ENCODE measurements around the gene C1QTNF8.

The C1QTNF8 gene

DNA sequence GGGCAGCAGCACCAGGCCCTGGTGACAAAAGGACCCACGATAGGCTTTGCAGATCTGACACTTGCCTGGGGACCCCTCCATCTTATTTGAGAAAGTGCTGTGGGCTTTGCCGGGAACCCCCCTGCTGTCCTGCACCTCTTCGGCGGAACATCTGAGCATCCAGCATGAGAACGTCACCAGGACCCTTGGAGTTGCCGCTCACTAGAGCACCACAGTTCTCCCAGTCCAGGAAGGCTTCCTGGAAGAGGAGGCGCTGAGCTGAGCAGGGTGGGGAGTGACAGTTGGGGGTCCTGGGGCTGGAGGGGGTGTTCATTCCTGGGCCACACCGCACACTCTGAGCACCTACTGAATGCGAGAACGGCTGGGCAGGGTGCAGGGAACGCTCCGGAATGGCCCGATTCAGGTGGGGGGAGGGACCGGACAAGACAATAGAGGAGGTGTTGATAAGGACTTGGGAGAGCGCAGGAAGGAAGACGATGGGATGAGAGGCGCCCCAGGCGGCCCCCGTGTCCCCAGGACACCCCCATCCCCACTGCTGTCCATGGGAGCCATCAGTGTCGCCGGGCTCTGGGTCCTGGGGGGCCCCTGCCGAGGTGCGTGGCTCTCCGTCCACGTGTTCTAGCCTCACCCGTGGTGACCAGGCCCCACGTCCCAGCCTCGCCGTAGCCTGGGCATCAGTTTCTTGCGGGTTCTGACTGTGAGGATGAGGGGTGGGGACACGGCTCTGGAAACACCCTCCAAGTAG, 32.1 kb upstream of the C1QTNF8 start:
- no peak for DNase-seq (ENCODE audit: low spot score)

DNA sequence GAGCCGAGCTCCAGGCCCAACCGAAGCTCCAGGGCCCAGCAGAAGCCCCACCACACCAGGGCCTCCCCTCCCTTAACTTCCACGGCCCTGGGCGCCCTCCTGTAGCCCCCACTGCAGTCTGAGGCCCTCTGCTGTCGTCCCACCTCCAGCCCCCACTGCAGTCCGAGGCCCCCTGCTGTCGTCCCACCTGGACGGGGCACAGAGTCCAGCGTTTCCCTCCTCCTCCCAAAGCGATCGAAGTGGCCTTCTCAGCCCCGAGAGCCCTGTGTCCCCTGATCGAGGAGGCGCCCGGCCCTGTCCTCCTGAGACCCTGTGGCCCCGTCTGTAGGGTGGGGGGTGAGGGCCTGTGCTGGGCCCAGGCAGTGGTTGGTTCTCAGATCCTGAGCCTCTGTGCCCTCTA, 31.1 kb upstream of the C1QTNF8 start:
- no peak for DNase-seq (ENCODE audit: low spot score)

DNA sequence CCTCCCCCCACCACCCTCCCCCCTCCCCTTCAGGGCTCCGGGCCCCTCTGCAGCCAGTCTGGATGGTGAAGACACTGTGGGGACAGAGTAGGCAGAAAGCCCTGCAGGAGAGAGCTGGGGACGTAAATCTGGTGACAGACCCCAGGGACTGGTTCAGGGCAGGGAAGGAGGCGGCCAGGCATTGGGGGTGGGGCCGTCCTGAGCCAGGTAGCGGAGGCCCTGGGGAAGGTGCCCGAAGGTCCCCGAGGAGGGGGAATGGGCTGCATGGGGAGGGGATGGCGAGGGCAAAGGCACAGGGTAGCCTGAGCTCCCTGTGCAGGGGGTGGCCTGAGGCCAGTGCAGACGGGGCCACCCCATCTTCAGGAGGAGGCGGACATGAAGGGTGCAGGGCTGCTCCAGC, 30.5 kb upstream of the C1QTNF8 start:
- no peak for DNase-seq (ENCODE audit: low spot score)

DNA sequence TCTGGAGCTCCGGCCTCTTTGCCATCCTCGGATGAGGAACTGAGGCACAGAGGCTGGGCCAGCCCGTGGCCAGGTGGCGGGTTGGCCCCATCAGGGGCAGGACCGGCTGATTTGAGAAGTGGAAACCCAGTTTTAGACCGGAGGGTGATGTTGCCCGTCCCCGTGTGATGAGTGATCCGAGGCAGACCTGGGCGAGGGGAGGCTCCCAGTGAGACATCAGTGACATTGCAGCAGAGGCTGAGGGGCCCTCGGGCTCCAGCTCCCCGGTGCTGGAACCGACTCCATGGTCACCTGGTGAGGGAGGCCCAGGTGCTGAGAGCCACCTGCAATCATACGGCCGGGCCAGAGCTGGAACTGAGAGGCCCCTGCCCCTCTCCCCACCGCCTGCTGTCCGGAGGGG, 30.0 kb upstream of the C1QTNF8 start:
- DNase-seq (ENCODE audit: low spot score): no peak

DNA sequence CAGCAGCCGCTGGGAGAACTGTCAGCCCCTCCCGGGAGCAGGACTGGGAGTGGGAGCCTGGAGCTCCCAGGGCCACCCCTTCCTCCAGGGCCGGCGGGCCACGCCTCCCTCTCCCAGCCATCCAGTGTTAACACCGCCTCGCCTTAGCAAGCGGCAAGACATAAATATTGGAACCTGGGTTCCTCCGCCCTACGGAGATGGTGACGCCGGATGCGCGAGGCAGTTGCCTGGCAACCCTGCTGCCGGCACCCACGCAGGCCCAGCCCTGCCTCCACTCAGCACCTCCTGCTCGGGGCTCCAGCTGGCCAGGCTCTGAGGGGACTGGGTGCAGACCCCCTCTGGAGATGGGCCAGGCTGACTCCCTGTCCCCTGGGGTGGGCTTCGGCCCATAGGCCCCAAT, 29.4 kb upstream of the C1QTNF8 start:
- DNase-seq (ENCODE audit: low spot score): peak; percentile 88

DNA sequence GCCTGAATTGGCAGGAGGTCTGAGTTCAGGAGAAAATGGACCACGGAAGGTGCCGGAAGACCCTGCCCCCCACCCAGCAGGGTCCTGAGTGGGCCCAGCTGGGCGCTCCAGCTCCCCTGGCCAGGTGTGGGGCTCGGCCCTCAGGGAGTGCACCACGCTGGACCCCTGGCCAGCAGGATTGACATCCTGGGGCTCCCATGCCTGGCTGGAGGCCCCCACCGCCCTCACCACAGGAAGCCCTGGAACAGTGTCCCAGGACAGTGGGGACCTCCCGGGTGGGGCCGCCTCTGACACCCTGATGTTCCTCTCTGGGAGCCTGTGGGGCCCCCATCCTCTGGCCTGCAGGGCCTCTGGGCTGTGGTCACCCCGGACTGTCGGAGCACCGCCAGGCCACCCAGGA, 28.8 kb upstream of the C1QTNF8 start:
- no peak for DNase-seq (ENCODE audit: low spot score)

DNA sequence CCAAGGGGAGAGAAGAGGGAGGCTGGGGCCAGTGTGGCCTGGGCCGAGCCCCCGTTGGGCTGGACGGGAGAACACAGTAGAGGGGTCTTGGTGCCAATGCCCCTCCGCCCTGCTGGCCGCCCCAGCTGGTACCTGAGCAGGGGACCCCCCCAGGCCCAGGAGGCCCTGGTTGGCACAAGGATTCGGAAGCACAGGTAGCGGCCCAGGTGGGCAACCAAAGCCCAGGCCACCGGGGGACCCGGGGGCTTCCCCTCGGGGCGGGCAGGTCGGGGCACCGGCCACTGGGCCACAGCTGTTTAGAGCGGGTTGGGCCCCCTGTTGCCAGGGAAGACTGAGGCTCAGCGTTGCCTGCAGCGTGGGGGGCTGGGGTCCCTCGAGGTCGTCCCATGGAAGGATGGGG, 28.2 kb upstream of the C1QTNF8 start:
- no peak for DNase-seq (ENCODE audit: low spot score)

DNA sequence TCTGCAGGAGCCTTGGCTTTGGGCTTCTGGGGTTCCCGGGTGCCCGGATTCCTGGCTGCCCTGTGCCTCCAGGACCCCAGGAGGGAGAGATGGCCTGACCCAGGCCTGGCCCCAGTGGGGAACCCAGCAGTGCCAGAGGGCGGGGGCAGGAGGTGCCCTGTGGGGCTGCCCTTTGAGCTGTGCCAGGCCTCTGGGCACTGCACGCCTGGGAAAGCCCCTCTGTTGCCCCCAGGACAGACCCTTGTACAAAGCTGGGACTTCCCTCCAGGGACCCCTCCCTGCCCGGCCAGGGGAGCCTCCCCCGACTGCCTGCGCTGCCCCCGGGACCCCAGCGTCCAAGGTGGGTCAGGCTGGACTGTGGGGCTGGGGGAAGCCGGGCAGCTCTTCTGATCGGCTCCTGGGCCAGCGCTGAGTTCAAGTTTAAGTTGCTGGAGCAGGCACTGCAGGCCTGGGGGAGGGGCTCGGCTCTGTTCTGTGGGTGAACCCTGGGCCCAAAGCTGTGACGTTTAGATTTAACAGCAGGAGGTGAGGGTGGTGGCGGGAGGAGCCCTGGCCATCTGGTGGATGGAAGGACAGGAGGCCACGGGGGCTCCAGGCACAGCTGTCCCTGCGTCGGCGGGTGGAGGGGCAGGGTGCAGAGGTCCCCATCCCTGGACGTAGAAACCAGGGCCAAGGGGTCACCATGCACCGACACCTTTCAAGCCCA, 27.6 kb upstream of the C1QTNF8 start:
- no peak for DNase-seq (ENCODE audit: low spot score)

DNA sequence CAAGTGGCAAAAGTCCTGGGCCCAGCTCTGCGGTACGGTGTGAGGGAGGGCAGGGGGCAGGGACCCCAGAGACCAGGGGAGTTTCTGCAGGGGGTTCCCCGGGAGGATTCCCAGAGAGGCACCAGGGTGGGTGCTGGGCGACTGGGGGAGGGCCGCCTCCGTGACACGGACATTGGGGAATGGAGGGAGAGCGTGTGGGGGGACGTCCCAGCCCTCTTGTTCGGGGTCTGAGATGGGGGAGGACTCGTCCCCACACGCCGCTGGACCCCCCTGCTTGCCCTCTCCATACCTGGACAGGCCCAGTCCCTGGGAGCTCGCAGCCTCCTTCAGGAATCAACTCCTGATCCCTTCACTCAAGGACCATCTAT, 26.3 kb upstream of the C1QTNF8 start:
- no peak for DNase-seq (ENCODE audit: low spot score)

DNA sequence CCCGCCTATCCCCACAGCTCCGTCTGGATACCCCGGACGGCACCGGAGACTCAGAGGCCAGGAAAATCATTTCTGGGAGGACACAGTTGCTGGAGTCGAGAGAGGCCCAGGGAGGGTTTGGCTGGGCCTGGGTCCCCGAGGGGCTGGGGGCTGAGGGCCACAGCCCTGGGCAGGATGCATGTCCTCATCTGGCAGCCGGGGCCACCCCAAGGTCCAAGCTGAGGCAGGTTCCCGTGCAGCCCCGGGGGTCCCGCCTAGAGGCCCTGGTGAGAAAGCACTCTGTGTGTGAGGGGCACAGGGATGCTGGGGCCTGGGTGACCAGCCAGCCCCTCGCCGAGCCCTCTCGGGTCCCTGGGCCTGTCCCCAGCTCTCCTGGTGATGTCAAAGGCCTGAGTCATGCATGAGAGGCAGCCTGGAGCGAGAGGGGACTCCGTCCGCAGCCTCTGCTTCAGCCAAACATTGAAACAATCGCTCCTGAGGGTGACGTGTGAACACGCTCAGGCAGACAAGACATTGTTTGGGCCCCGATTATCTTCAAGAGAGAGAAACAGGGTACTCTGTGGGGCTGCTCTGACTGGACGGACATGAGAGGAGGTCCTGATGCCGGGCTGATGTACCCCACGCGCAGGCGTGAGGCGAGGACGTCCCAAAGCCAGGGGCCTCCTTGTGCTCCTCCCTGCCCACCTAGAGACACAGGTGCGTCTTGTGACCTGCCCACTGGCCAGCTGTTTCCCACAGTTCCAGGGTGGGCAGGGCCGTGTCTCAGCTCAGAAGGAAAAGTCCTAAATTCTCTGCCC, 25.8 kb upstream of the C1QTNF8 start:
- no peak for DNase-seq (ENCODE audit: low spot score)

DNA sequence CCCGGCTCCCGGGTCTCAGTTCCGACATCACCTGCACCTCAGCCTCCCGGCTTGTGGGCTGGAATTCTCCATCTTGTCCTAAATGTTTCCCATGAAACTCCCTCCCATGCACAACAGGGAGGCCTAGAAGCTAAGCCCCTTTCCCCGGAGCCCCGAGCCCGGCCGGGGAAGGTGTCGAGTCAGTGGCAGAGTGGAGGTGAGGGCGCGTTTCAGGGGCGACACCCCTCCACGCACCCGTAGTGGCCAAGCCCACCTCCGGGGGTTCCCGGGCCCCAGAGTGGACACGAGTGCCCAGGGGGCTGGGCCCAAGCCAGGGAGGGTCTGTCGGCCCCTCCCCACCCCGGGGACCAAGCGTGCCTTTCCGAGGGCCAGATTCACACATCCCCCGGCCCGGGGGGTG, 25.0 kb upstream of the C1QTNF8 start:
- DNase-seq (ENCODE audit: low spot score): no peak

DNA sequence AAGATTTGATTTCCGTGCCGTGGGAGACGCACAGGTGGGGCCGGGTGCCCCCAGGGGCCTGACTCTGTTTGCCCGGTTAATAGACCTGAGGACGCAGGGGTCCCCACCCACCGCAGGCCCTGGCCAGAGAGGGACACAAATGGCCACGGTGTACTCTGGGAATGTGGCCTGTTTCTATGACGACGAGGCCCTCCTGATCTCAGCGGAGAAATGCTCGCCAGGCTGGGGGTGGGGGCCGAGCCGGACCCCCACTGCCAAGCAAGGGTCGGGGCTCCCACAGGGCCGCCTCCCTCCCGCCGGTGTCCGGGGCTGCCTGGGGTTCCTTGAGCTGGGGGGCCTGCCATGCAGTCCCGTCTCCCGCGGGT, 24.5 kb upstream of the C1QTNF8 start:
- DNase-seq (ENCODE audit: low spot score): no peak

DNA sequence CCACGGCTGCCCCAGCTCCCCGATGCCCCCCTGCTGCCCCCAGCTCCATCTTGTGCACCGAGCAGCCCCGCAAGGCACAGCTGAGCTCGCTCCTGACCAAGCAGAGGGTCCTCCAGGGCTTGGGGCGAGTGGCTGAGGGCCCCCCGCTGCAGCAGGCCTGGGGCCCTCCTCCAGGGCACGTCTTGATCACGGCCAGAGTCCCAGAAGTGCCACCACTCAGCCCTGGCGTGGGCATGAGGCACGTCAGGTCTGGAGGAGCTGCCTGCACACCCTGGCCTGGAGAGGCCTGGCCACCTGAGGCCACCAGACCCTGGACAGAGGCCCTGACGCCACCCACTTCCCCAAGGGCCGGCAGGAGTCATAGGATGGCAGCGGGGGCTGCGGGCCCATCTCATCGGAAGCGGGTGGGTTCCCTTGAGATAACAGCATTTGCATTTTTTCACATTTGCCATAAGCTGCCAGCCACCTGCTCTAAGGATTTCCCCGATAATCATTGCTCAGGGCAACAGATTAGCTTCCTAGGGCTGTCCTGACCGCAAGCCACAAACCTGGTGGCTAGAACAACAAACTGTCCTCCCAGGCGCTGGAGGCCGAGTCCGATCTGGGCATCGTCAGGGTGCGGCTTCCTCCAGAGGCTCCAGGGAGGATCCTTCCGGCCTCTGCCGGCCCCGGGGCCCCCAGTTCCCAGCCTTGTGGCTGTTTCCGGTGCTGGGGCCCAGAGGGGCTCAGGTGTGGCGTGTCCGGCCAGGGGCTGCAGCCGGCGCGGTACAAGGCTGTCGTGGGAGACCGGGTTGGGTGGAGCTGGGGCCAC, 23.9 kb upstream of the C1QTNF8 start:
- DNase-seq (ENCODE audit: low spot score): no peak

DNA sequence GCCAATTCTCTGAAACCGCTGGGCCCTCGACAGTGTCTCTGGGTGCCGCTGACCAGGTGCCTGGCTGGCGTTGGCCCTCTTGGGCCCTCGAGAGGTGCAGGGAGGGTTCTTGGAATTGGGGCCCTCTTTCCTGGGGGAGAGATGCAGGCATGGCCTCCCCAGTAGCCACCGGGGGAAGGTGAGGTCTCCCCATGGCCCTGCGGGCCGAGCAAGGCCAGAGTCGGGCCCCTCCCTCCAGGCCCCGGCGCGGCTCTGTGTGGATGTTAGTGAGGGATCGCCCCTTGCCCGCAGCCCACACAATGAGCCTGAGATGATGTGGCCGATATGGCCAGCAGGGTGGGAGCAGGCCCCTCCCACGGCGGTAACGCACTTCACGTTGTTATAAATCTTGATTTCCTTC, 23.1 kb upstream of the C1QTNF8 start:
- DNase-seq (ENCODE audit: low spot score): no peak

DNA sequence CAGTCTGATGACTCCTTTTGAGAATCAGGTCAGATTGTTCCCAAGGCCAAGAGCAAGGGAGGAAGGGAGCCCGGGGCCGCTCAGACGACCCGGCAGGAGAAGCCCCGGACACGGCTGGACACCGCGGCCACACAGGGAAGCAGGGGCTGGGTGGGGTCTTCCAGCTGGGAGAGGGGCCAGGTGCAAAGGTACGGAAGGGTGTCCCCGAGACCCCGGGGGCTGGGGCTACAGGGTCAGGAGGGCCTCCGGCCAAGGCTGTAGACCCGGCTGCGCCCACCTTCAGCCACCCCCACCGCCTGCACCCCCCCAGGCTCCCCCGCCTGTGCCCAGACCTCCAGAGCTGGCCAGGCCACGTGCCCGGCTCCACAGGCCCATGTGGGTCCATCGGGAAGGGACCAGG, 21.9 kb upstream of the C1QTNF8 start:
- no peak for DNase-seq (ENCODE audit: low spot score)

DNA sequence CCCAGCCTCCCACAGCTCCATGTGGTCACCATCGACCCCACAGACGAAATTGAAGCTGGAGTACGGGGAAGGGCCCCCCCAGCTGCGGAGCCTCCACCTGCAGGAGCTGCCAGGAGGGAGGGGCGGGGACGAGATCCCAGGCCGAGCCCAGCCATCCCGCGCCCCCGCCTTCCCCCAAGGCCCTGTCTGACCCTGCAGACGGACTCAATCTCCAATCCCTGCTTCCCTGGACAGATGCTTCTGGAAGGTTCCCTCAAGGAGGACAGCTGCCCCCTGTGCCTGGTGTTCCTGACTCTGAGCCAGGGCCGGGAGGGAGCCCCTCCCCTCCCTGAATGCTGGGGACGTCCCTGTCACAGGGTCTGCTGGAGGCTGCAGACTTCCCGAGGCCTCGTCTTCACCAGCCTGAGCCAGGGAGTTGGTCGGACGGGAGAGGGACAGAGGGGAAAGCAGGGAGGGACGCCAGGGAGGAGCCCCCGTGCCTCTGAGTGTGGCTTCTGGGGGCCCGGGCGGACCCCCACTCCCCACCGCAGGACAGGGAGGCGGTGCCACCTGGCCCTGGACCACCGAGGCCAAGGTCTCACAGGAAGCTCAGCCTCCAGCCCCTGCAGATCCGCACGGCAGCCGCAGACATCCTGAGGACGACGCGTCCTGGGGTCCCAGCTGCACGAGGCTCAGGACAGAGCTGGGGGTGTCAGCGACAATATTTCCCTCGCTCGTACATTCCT, 21.3 kb upstream of the C1QTNF8 start:
- DNase-seq (ENCODE audit: low spot score): no peak

DNA sequence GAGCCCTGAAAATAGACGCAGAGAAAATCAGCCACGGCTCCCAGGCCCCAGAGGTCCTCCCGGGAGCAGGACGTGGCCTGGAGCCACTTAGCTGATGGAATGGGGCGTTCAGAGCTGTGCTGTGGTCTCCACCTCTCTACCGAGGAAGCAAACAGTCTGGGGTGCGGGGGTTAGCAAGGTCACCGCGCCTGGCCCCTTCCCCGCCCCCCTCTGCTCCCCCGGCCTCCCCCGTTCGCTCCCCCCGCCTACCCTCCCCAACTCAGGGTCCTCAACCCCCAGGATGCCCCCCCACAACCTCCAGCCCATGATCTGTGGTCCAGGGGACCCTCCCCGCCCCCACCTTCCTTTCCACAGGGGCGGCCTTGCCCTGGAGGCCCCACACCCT, 20.6 kb upstream of the C1QTNF8 start:
- DNase-seq (ENCODE audit: low spot score): no peak

DNA sequence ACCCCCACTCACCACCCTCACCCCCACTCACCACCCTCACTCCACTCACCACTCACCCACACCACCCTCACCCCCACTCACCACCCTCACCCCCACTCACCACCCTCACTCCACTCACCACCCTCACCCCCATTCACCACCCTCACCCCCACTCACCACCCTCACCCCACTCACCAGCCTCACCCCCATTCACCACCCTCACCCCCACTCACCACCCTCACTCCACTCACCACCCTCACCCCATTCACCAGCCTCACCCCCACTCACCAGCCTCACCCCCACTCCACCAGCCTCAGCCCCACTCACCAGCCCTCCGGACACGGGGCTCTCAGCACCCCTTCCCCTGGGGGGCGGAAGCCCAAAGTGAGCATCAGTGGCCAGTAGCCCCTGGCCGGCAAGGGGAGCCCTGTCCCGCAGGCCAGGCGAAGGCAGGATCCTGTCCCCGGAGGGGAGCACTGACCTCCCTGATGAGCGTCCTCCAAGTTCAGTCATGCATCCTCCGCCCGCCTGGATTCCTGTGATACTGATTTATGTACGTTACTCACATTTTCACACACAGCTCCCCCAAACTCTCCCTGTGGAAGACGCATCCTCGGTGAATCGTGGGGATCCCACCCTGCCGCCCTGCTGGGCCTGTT, 18.0 kb upstream of the C1QTNF8 start:
- no peak for DNase-seq (ENCODE audit: low spot score)

DNA sequence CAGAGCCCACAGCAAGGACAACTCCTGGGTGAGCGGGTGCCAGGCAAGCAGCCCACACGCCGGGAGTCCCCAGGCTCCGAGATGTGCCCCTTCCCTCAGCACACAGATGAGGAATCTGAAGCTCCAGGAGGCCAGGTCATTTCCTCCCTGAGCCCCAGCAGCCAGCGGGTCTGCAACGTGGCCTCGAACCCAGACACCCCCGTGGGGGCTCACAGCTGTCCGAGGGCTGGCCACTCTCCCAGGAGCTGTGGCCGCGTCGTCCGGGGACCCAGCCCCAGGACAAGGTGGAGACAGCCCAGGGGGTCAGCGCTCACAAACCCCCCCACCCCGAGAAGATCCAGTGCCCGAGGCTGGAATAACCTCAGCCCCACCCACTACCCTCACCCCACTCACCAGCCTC, 17.4 kb upstream of the C1QTNF8 start:
- DNase-seq (ENCODE audit: low spot score): no peak

DNA sequence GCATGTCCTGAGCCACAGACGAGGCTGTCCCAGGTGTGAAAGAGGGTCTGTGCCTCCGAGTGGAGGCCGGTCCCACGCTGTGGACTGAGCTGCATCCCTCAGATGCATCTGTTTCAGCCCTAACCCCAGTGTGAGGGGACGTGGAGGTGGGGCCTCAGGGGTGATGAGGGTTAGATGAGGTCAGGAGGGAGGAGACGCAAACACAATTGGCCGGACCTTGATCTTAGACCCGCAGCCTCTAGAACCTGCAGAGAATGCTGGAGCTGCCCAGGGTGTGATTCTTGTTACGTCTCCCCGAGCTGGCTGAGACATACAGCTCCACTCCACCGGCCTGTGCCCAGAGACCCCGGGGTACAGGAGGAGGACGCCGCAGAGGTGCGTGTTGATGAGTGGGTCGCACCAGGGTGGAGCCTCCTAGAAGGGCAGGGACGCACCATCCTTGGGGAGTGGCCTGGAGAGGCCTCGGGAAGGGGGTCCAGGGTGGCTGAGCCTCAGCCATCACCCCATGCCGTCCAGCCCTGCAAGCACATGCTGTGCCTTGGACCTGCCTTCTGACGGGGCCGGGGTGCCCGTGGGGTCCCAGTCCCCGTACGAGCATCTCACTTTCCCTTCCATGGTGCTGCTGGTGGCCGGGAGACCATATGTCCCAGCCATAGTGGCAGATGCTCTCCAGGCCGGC, 16.6 kb upstream of the C1QTNF8 start:
- DNase-seq (ENCODE audit: low spot score): no peak

DNA sequence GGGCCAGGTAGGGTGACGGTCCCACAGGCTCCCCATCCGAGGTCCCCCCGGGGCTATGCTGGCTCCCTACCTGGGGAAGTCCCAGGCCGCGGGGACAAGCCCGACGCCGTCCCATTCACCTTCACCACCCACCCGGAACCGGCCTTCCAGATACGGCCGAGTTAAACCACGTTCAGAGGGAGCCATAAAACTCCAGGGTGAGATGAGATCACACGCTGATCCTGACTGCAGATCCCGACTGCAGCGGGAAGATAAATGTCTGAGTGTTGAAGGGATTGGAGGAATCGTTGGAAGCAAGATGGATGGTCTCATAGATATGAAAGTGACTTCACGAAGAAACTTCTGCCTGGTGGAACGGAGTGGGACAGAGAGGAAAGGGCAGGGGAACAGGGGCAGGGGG, 13.6 kb upstream of the C1QTNF8 start:
- DNase-seq (ENCODE audit: low spot score): no peak

Measured in AG08396 (cell line).